Heart left ventricle (tissue), 13 donors: ENCODE results near the gene VAPB.

Experiments
- CTCF ChIP-seq, 12 donors: fragments of 200-600 bp; sonication (generic) in 4 of 12; IDR thresholded peaks; one replicate each; pipeline versions ENCODE4 v1.5.0 to v1.8.0; 2018 to 2022; ENCODE audit warnings: antibody characterized with exemption in 12 of 12, mild to moderate bottlenecking in 5 of 12
- POLR2A ChIP-seq, 2 donors: fragments of 450-650 bp; IDR thresholded peaks; one replicate each; pipeline ENCODE4 v1.6.1; 2017; ENCODE audit warnings: antibody characterized with exemption in 2 of 2, mild to moderate bottlenecking in 2 of 2, moderate library complexity in 2 of 2
- donor health status: ischemic (EF 13 %, LVEDD 7.1; RV severe dilation, severe dysfunction).
- donor health status: DM: no; HTN: yes; CAD: no.
- donor health status: DM: no; HTN: no; CAD: no.
- donor health status: ischemic (EF 25% LVEDD 6.9; RV normal size, moderate dysfunction).
- donor health status: ischemic (EF 25% LVEDD 5.7; RV mildly dilated, moderate dysfunction).
- donor health status: ischemic (EF 35%, LVEDD 5.7; RV mildly dilated, moderate dysfunction).
- donor health status: nonischemic (EF 11% LVEDD 7.7; RV severe dilation, severe dysfunction).
- donor health status: DM: yes; HTN: yes; CAD: no.
- donor health status: PGD.
- donor health status: ischemic (EF 29% LVEDD 5.4; RV normal size, mild dysfunction).
- donor health status: nonischemic (EF 23%, LVEDD 6.1; RV moderate dilation, normal function).

DNA sequence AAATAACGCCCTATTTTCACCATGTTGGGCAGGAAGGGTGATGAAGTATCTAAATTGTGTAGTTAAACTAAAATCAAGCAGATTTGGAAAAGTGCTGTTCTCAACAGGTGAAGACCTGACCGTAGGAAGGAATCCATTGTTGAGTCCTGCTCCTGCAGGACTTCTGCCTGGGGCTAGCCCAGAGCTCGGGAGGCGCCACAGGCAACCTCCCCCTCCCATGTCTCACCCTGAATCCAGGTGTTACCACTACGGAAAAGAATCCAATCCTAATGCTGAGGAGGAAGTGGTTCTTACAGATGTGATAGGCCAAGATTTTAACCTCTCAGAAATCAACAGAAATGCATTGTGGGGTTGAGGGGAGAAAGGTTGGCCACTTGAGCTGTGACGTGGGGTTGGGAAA is 49.3 kb upstream of the VAPB start:
- TF ChIP-seq POLR2A (IDR thresholded peaks at IDR 0.05) (no peak), CTCF (IDR thresholded peaks at IDR 0.05) (no peak)
